Epithelial cell of proximal tubule (primary cell): ENCODE measurements around the gene ZDHHC19. TPM values are rescaled to one million over a fixed set of nuclear protein-coding genes. Genes with fewer than 3 reads are reported as not detected.
"Not testable (repeated sequence)": the region's sequence is repeated elsewhere in the genome, so short reads cannot be mapped to it uniquely, and the experiment has no call there.

Experiments used
- DNase-seq: peaks from one replicate; pipeline ENCODE4 v3.0.0-alpha.2; 2011; ENCODE audit warnings: low read depth
- H3K4me3 ChIP-seq: 2 replicates; pipeline ENCODE4 v1.5.1; 2011; ENCODE audit warnings: low read depth, mild to moderate bottlenecking, low read length
- CTCF ChIP-seq: conservative IDR thresholded peaks from 2 replicates; pipeline ENCODE4 v1.5.1; 2012; ENCODE audit warnings: low read depth, mild to moderate bottlenecking, low read length
- total RNA-seq: library from RNA; depleted of rRNA; stranded (reverse); fragments of >200 nt; gene quantifications from 2 replicates; pipeline ENCODE4 v1.2.3, GENCODE V29; 2015

ZDHHC19 gene
- total RNA-seq, 1 donor from 2014 or later: not detected

DNA sequence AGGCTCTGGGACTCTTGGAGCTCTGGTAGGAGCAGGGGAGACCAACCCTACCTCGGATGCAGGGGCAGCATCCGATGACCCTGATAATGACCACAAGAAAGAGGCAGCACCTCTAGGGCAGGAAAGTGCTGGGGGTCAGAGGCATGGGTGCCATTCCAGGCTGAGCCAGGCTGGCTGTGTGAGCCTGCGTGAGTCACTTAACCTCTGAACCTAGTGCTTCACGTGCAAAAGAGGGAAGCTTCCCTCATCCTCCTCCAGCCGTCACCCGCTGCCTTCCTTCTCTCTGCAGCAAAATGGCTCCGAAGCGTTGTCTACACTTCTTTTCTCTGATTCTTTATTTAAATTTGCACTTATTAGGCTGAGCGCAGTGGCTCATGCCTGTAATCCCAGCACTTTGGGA is 35.5 kb downstream of the ZDHHC19 start:
- DNase-seq: no peak
- H3K4me3 ChIP-seq: no peak overlapping the region
- no peak for TF ChIP-seq CTCF

DNA sequence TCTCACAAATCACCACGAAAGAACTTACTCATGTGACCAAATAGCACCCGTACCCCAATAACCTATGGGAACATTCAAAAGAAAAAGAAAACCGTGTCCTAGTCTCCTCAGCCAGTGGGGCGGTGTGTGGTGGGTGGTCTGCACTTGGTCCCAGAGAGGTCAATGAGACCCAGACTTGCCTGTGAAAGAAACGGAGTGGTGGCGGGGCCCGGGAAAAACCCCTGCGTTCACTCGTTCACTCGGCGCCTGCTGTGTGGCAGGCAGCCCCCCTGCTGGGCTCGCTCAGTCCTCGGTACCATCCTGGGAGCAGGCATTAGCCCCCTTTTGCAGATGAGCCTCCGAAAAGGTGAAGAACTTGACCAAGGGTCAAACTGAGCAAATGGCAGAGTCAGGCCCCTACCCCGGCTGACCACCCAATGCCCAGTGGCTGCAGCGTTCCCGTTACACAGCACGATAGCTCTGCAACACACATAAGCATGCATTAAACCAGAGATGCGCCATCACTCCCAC is 36.0 kb downstream of the ZDHHC19 start:
- H3K4me3 ChIP-seq: no peak overlapping the region
- no peak for DNase-seq
- no peak for TF ChIP-seq CTCF

DNA sequence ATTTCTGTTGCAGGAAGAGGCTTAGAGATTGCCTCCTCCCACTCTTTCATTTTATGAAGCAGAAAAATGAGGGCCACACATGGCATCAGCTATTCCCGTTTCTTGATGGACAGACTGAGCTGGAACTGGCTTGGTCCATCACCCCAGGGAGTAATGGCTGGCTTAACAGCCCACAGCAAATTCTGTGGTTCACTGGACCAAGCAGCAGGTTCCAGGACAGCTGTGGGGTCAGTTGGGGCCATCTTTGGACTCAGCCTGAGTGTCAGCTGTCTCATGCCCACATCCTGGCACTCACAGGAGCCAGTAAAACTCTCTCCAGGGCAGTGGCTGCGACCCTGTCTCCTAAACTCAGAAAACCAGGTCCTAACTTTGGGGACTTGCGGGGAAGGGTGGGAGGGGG is 36.5 kb downstream of the ZDHHC19 start:
- no peak for DNase-seq
- H3K4me3 ChIP-seq: no peak overlapping the region
- no peak for TF ChIP-seq CTCF

- not testable (repeated sequence) for DNase-seq, H3K4me3 ChIP-seq
Observed at GRCh38 chr3:196170296-196170695, 40.9 kb downstream of the ZDHHC19 start.

GRCh38 chr3:196169836-196170240 is 41.4 kb downstream of the ZDHHC19 start:
- H3K4me3 ChIP-seq: no peak overlapping the region
- DNase-seq: no peak
- TF ChIP-seq CTCF: no peak

- DNase-seq: no peak
- no peak overlapping the region for H3K4me3 ChIP-seq
- TF ChIP-seq CTCF: no peak
Observed at GRCh38 chr3:196168808-196169391, 42.3 kb downstream of the ZDHHC19 start.

DNA sequence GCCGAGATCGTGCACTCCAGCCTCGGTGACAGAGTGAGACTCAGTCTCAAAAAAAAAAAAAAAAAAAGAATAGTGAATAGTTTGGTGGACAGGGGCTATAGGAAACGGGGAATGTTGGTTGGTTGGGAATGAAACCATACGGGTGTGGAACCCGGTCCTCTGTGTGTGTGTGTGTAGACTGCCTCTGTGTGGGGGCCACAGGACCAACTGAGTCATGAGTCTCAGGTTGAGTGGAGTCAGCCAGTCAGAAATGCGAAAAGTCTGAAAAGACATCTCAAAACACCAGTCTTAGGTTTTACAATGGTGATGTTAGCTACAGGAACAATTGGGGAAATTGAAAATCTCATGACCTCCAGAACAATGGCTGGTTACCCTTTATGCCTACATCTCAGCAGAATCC is 44.5 kb downstream of the ZDHHC19 start:
- no peak overlapping the region for H3K4me3 ChIP-seq
- DNase-seq: no peak
- no peak for TF ChIP-seq CTCF

DNA sequence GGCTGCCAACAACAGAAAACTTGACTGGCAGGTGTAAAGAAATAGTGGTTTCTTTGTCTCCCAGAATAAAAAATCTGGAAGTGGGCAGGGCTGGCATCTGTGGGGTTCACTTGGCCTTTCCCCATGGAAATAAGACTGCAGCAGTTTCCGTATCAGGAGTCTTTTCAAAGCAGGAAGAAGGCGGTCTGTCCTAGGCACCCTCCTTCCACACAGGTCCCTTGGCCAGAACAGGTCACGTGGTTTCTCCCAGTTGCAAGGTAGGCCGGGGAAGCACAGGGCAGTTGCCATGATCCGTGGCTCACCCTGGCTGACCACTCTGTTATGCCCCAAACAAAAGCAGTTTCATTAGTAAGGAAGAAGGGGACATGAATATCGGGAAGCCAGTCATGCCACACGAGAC is 45.4 kb downstream of the ZDHHC19 start:
- no peak for TF ChIP-seq CTCF
- no peak overlapping the region for H3K4me3 ChIP-seq
- no peak for DNase-seq

- DNase-seq, H3K4me3 ChIP-seq: not testable (repeated sequence)
Observed at GRCh38 chr3:196165006-196165575, 46.1 kb downstream of the ZDHHC19 start.
